ENCODE measurements around the gene LAMA3. TPM values are rescaled to one million over a fixed set of nuclear protein-coding genes. Genes with fewer than 3 reads are reported as not detected.

The LAMA3 gene
- total and polyA plus RNA-seq, 2 donors (not counting 3 experiments of a cell fraction or from before 2014, with no cell fraction given): 2.6 to 12.3 TPM

DNA sequence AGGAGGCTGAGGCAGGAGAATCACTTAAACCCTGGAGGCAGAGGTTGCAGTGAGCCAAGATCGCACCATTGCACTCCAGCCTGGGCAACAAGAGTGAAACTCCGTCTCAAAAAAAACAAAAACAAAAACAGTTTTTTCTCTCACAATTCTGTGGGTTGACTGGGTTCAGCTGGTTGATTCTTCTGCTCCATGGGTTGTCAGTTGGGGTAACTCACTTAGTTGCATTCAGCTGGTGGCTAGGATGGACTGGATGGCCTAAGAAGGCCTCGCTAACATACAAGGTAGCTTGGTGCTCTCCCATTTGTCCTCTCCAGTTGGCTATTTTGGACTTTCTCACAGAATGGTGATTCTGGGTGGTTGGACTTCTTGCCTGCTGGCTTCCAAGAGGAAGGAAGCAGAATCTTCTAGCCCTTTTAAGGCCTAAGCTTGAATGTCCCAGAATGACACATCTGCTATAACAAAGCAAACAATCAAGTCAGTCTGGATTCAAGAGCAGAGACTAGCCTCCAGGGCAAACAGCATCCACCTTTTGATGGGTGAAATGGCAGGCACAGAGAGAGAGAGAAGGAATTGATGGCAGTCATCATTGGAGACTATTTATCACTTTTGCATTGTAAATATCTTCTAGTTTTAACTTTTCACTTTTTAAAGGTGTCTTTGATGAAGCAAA is 17.9 kb downstream of the LAMA3 start:
- Histone ChIP-seq H3K27ac (ENCODE audit: insufficient read depth, low read depth, low read length) (no peak overlapping the region), H3K36me3 (ENCODE audit: control insufficient read depth in 2 of 2, extremely low read depth in 1 of 2, insufficient read depth in 2 of 2, low read length in 2 of 2) (no peaks in the 10 kb centered on the region), H2AFZ (ENCODE audit: low read depth, low read length) (no peak overlapping the region), H3K9me1 (replicated peaks; ENCODE audit: control insufficient read depth, extremely low read depth, insufficient read depth, low read length) (no peaks in the 10 kb centered on the region), H3K79me2 (ENCODE audit: control insufficient read depth, insufficient read depth, low read length) (no peaks in the 10 kb centered on the region), H3K9ac (replicated peaks; ENCODE audit: extremely low read depth, insufficient read depth, low read length) (no peak overlapping the region), H3K4me3 (replicated peaks in 1 of 3; ENCODE audit: insufficient read depth in 1 of 3, low read depth in 1 of 3, low read length in 3 of 3) (no peak overlapping the region), H4K20me1 (replicated peaks; ENCODE audit: control insufficient read depth, extremely low read depth, insufficient read depth, low read length) (no peaks in the 10 kb centered on the region), H3K4me2 (ENCODE audit: insufficient read depth, low read length) (no peak overlapping the region), H3K27me3 (ENCODE audit: control insufficient read depth in 2 of 2, insufficient read depth in 2 of 2, low read length in 2 of 2) (no peaks in the 10 kb centered on the region), H3K4me1 (ENCODE audit: control insufficient read depth, extremely low read depth, insufficient read depth, low read length) (no peaks in the 10 kb centered on the region), H3K9me3 (replicated peaks; ENCODE audit: control insufficient read depth, insufficient read depth, low read length) (no peaks in the 10 kb centered on the region)
- no TSS peak for BruUV-seq (replicated peaks)
- FAIRE-seq (peak; percentile 12), DNase-seq (ENCODE audit: low read depth, low spot score) (no peak)
- no peak for TF ChIP-seq CTCF (IDR thresholded peaks at IDR 0.05; ENCODE audit: extremely low read depth in 1 of 2, insufficient read depth in 1 of 2, low read depth in 1 of 2, low read length in 2 of 2)
- no peak for TF ChIP-seq GATA2 (IDR thresholded peaks at IDR 0.05; ENCODE audit: insufficient read depth, insufficient read length, low read depth, low read length)
- no peak for TF ChIP-seq FOS (IDR thresholded peaks at IDR 0.05; ENCODE audit: borderline replicate concordance, insufficient read depth, low read length)
- TF ChIP-seq EZH2 (IDR thresholded peaks at IDR 0.05; ENCODE audit: borderline replicate concordance, low read depth, low read length, severe bottlenecking): no peak
- TF ChIP-seq POLR2A (IDR thresholded peaks at IDR 0.05; ENCODE audit: low read depth, low read length): no peak
- no peak for TF ChIP-seq JUN (IDR thresholded peaks at IDR 0.05; ENCODE audit: borderline replicate concordance, insufficient read depth, insufficient read length, low read depth)
- TF ChIP-seq MYC (IDR thresholded peaks at IDR 0.05; ENCODE audit: low read depth, low read length): no peak
- TF ChIP-seq, protein P1, sequence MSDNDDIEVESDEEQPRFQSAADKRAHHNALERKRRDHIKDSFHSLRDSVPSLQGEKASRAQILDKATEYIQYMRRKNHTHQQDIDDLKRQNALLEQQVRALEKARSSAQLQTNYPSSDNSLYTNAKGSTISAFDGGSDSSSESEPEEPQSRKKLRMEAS (IDR thresholded peaks at IDR 0.05; ENCODE audit: insufficient read depth, insufficient read length): no peak
- TF ChIP-seq POLR2AphosphoS5 (IDR thresholded peaks at IDR 0.05; ENCODE audit: insufficient read depth, low read depth, low read length): no peak
- POLR2A ChIA-PET: no interaction called here
- intact Hi-C loops (cut with micrococcal nuclease) (no loop called here), dilution Hi-C loops (cut with MboI; ENCODE audit: extremely low pct_ligation_motif_present, low sequenced_read_pairs) (no loop called here)
- CTCF ChIA-PET: interaction anchor here (2.5 kb wide), 1 partner anchor 85 kb away, joined by 7 read pairs; no protein-coding TSS in a partner anchor

Data from endothelial cell of umbilical vein (primary cell).